ENCODE measurements around the gene LRP1B.
"Not testable (repeated sequence)": the region's sequence is repeated elsewhere in the genome, so short reads cannot be mapped to it uniquely, and the experiment has no call there.

LRP1B gene

GRCh38 chr2:141316103-141316502, 814.7 kb downstream of the LRP1B start:
- no peak for DNase-seq (ENCODE audit: low read depth in 2 of 2)

GRCh38 chr2:141313972-141314371, 816.8 kb downstream of the LRP1B start:
- DNase-seq (ENCODE audit: low read depth in 2 of 2), result no peak

DNA sequence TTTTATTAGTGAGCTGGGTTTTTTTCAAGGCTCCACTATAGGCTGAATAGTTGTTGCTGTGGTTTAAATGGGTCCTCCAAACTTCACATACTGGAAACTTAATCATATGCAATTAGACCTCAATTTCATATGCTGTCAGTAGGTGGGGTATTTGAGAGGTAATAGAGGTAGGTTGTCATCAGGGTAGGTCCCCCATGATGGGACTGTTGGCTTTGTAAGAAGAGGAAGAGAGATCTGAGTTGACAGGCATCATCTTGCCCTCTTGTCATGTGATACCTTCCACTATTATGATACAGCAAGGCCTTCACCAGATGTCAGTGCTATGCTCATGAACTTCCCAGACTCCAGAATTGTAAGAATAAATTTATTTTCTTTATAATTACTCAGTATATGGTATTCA, 819.4 kb downstream of the LRP1B start:
- no peak for DNase-seq (ENCODE audit: low read depth in 2 of 2)

- DNase-seq (ENCODE audit: low read depth in 2 of 2), result no peak
Observed at GRCh38 chr2:141306368-141306767, 824.4 kb downstream of the LRP1B start.

DNA sequence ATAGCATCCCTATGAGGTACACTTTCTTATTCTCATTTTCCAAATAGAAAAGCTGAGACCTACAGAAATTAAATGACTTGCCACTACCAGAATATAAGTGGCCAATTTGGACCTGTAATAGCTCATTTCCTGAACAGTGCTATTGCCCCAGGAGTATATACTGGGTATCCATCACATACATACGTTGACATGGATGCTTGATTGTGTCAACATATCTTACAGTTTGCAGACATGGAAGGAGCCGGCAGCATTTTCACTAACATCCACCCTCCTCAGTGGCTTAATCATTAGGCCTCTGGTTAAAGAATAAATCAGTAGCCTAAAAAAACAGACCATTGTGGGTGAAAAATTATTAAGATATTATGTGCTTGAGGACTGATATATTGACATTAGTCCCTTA, 829.3 kb downstream of the LRP1B start:
- DNase-seq (ENCODE audit: low read depth in 2 of 2), result no peak

- DNase-seq (ENCODE audit: low read depth in 2 of 2), result no peak
Observed at GRCh38 chr2:141280037-141280436, 850.8 kb downstream of the LRP1B start.

- no peak for DNase-seq (ENCODE audit: low read depth in 2 of 2)
Observed at GRCh38 chr2:141271346-141271745, 859.5 kb downstream of the LRP1B start.

DNA sequence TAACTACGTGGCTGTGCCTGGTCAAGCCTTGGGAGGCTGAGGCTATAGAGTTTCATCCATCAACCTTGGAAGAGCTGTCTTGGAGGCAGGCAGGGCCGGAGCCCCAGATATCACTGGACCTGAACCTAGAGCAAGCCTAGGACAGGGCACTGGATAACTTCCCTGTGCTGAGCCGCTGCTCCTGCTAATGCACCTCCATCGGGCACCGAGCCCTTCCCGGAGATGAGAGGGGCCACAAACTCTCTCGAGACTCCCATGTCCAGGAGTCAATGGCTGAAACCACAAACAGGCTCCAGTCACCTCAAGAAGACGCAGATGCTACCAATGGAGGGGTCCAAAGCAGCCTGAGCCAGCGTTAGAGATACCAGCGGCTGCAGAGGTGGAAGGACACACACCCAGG, 866.0 kb downstream of the LRP1B start:
- no peak for DNase-seq (ENCODE audit: low read depth in 2 of 2)

DNA sequence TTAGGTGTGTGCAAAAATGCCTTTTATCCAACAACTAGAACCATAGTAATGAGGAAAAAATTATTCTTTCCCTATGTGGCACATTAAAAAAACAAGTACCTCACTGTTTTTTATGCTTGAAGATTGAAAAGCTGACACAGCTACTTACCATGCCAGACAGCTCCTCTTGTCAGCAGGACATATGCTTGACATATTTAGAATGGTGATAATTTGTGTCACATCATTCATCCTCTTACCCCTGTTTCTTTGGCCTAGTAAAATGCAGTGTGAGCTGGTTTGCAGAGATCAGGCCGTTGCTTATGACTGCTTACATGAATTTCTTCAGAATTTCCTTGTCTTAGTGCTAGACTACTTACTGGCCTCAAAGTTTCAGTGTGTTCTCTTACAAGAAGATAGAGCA, 869.9 kb downstream of the LRP1B start:
- DNase-seq (ENCODE audit: low read depth in 2 of 2), result no peak

GRCh38 chr2:141259683-141260082, 871.1 kb downstream of the LRP1B start:
- no peak for DNase-seq (ENCODE audit: low read depth in 2 of 2)

- no peak for DNase-seq (ENCODE audit: low read depth in 2 of 2)
Observed at GRCh38 chr2:141242008-141242407, 888.8 kb downstream of the LRP1B start.

- no peak for DNase-seq (ENCODE audit: low read depth in 2 of 2)
Observed at GRCh38 chr2:141226560-141226959, 904.3 kb downstream of the LRP1B start.

GRCh38 chr2:141207036-141207385, 923.8 kb downstream of the LRP1B start:
- no peak for DNase-seq (ENCODE audit: low read depth in 2 of 2)

- DNase-seq (ENCODE audit: low read depth in 2 of 2), result no peak
Observed at GRCh38 chr2:141201016-141201565, 929.7 kb downstream of the LRP1B start.

GRCh38 chr2:141200191-141200590, 930.6 kb downstream of the LRP1B start:
- no peak for DNase-seq (ENCODE audit: low read depth in 2 of 2)

- DNase-seq (ENCODE audit: low read depth in 2 of 2), result no peak
Observed at GRCh38 chr2:141199711-141200110, 931.1 kb downstream of the LRP1B start.

- no peak for DNase-seq (ENCODE audit: low read depth in 2 of 2)
Observed at GRCh38 chr2:141195087-141195486, 935.7 kb downstream of the LRP1B start.

DNA sequence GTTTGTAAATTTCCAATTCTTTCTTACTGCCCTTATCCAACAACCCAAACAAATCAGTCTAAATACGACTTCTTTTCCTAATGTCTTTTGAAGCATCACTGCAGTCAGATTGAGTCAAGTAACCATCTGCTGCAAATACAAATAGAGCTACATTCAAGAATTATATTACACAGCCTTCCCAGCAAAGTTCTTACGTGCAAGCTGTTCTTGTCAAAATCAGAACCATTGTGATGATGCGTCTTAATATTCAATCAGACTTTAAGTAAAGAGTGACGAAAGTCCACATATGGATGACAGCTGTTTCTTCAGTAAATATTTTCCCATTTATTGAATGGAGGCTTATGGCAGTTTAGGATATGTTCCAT, 943.8 kb downstream of the LRP1B start:
- DNase-seq (ENCODE audit: low read depth in 2 of 2), result no peak

GRCh38 chr2:141186413-141187074, 944.3 kb downstream of the LRP1B start:
- DNase-seq (ENCODE audit: low read depth in 2 of 2), result no peak

DNA sequence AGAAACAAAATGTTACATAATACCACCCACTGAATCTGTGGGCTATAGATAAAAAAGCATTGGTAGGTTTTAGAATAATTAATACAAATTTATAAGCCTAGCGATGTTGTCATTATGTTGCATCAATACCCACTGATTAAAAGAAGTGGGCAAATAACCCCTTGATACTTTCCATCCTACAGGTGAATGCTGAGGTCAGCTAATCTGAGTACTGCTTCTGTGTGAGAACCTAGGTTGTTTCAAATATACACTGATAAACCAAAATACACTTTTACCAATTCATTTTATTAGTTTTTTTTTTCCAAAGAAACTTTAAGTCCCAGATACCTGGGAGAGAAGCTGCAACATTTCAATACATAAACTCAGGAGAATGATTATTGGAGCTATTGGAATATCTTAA, 948.6 kb downstream of the LRP1B start:
- no peak for DNase-seq (ENCODE audit: low read depth in 2 of 2)

GRCh38 chr2:141169117-141169516, 961.7 kb downstream of the LRP1B start:
- DNase-seq (ENCODE audit: low read depth in 2 of 2), result not testable (repeated sequence)

DNA sequence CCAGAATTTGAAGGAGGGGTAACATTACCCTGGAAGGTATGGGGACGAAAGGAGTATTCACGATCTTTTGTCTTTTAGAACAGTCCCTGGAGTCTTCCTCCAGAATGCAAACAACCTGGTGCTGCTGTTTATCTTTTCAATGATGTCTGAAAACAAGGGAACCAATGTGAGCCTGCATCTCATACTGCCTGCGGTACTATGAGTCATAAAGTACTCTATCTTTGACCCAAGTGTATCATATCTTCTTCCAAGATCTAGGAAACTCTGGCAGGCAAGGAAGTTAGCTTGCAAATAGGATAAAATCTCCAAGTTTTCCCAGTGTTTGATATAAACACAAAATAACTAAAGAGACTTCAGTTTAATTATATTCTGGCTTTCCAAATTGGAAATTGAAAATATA, 968.5 kb downstream of the LRP1B start:
- DNase-seq (ENCODE audit: low read depth in 2 of 2), result no peak

DNA sequence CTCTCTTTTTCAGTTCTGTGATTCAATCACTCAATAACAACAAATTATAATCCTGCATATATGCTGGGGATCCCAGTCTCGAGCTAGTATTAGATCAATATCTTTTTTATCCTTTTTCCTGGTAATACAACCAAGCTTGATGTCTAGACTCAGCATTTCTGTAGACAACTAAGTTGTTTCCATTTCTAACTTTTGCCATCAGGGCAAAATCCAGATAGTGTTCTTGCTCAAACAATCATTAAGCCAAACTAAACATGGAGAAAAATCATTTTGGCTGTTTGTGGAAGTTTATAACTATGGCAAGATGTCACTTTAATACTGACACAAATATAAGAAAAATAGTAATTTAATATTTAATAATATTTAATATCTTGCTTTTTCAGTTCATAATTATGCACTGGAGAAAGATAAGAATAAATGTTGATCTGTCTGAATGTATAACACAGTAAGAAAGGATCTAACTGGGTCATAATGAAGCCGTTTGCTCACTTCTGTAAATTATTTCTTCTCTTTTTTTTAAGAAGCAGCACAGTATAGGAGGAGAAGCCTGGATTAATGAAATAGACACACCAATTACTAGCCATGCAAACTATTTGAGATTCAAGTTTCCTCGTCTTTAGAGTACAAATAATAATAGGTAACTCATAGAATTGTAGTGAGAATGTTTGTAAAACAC, 979.1 kb downstream of the LRP1B start:
- DNase-seq (ENCODE audit: low read depth in 2 of 2), result no peak

DNA sequence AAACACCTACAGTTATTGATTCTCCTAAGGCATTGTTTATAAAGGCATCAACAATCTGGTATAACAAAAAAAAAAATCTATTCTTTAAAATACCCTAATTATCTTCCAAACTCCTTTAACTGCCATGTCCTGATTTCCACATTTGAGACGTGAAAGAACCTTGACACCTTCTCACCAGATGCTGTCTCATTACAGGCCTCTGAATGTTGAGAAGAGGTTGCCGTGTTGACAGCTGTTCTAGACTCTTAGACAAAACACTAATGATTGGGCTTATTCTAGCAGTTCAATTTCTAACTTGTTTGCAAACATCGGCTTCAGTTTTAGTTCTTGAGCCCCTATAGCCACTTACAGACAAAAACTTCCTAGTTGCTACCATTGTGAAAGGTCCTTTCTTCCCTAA, 988.8 kb downstream of the LRP1B start:
- DNase-seq (ENCODE audit: low read depth in 2 of 2), result no peak
